ENCODE measurements around the gene SMURF1. TPM values are rescaled to one million over a fixed set of nuclear protein-coding genes. Genes with fewer than 3 reads are reported as not detected.

SMURF1 gene
- total RNA-seq, 1 donor from 2014 or later, result 40.9 TPM

- DNase-seq (ENCODE audit: low spot score), result peak; percentile 75
Measured at GRCh38 chr7:99141841-99142726, 1.8 kb downstream of the SMURF1 start.

GRCh38 chr7:99141334-99141733 is 2.6 kb downstream of the SMURF1 start:
- DNase-seq (ENCODE audit: low spot score), result no peak

- DNase-seq (ENCODE audit: low spot score), result no peak
Measured at GRCh38 chr7:99140813-99141212, 3.1 kb downstream of the SMURF1 start.

- DNase-seq (ENCODE audit: low spot score), result no peak
Measured at GRCh38 chr7:99139036-99139435, 4.9 kb downstream of the SMURF1 start.

- no peak for DNase-seq (ENCODE audit: low spot score)
Measured at GRCh38 chr7:99137411-99138180, 6.3 kb downstream of the SMURF1 start.

- DNase-seq (ENCODE audit: low spot score), result no peak
Measured at GRCh38 chr7:99135938-99136337, 8.0 kb downstream of the SMURF1 start.

- DNase-seq (ENCODE audit: low spot score), result no peak
Measured at GRCh38 chr7:99133766-99134564, 9.9 kb downstream of the SMURF1 start.

GRCh38 chr7:99132595-99133321 is 11.2 kb downstream of the SMURF1 start:
- no peak for DNase-seq (ENCODE audit: low spot score)

GRCh38 chr7:99131290-99131689 is 12.6 kb downstream of the SMURF1 start:
- no peak for DNase-seq (ENCODE audit: low spot score)

- DNase-seq (ENCODE audit: low spot score), result no peak
Measured at GRCh38 chr7:99129536-99129935, 14.4 kb downstream of the SMURF1 start.

- no peak for DNase-seq (ENCODE audit: low spot score)
Measured at GRCh38 chr7:99129001-99129400, 14.9 kb downstream of the SMURF1 start.

- no peak for DNase-seq (ENCODE audit: low spot score)
Measured at GRCh38 chr7:99128076-99128950, 15.6 kb downstream of the SMURF1 start.

- no peak for DNase-seq (ENCODE audit: low spot score)
Measured at GRCh38 chr7:99127636-99128035, 16.3 kb downstream of the SMURF1 start.

- no peak for DNase-seq (ENCODE audit: low spot score)
Measured at GRCh38 chr7:99126921-99127553, 16.9 kb downstream of the SMURF1 start.

GRCh38 chr7:99125505-99125865 is 18.4 kb downstream of the SMURF1 start:
- no peak for DNase-seq (ENCODE audit: low spot score)

GRCh38 chr7:99124751-99125504 is 19.0 kb downstream of the SMURF1 start:
- DNase-seq (ENCODE audit: low spot score), result no peak

GRCh38 chr7:99124236-99124635 is 19.7 kb downstream of the SMURF1 start:
- DNase-seq (ENCODE audit: low spot score), result no peak

- DNase-seq (ENCODE audit: low spot score), result no peak
Measured at GRCh38 chr7:99123571-99124033, 20.3 kb downstream of the SMURF1 start.

GRCh38 chr7:99122762-99123161 is 21.1 kb downstream of the SMURF1 start:
- DNase-seq (ENCODE audit: low spot score), result no peak
